Measurements from ENCODE around the gene SLC2A8.
A peak's percentile ranks its signal among the peaks of the same experiment; 100 is the strongest.

Gene SLC2A8

DNA sequence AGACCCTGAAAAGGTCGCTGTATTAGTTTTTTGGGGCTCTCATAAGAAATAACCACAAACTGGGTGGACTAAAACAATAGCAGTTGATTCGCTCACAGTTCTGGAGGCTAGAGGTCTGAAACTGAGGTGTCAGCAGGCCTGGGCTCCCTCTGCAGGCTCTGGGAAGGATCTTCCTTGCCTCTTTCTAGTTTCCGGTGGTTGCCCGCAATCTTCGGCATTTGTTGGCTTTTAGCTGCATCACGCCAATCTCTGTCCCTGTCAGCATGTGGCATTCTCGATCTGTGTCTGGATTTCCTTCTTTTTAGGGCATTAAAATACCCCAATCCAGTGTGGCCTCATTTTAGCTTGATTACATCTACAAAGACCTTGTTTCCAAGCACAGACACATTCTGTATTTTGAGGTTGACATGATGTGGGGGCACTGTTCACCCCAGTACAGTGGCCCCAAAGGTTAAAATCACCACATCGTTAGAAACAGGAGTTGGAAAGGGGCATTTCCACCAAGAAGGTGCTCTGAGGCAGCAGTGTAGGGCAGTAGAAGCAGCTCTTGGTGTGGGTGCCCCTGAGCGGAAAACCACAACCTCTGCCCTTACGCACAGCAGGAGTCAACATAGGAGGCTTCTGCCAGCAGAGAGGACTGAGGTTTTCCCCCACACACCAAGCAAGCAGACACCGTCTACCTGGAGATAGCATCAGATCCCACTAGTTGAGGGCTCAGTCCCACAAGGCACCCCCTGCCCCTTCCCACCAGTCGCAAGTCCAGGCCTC lies 40.7 kb downstream of the SLC2A8 start:
- DNase-seq (ENCODE audit: low read depth in 2 of 2) = no peak

- no peak for DNase-seq (ENCODE audit: low read depth in 2 of 2)
Observed at GRCh38 chr9:127438394-127438793, 41.4 kb downstream of the SLC2A8 start.

- DNase-seq (ENCODE audit: low read depth in 2 of 2) = no peak
Observed at GRCh38 chr9:127444283-127444920, 47.4 kb downstream of the SLC2A8 start.

- DNase-seq (ENCODE audit: low read depth in 2 of 2) = no peak
Observed at GRCh38 chr9:127444921-127445850, 48.2 kb downstream of the SLC2A8 start.

DNA sequence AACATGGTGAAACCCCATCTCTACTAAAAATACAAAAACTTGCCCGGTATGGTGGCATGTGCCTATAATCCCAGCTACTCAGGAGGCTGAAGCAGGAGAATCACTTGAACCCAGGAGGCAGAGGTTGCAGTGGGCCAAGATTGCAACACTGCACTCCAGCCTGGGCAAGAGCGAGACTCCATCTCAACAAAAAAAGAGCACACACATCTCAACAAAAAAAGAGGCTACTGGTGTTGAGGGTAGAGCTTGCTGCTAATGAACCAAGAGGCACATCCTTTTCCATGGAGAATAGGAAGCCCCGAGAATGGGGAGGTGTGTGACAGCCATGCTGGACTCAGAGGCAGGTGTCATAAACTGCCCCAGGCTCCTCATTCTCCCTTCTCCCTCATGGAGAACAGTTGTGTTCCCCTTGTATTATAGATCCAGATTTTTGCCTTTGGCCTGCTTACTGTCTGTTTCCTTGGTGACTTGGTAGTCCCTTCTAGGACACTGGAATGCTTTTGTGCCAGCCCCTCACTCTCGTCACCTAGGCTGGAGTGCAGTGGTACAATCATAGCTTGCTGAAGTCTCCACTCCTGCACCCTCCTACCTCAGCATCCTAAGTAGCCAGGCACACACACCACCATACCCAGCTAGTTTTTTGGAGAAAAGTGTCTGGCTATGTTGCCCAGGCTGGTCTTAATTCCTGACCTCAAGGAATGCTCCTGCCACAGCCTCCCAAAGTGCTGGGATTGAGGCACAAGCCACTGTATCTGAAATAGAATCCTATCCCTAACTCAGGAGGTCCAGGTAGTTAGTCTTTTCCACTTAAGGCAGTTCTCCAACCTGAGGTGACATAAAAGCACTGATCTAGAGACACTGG lies 49.1 kb downstream of the SLC2A8 start:
- DNase-seq (ENCODE audit: low read depth in 2 of 2) = no peak

GRCh38 chr9:127446713-127447415 lies 49.9 kb downstream of the SLC2A8 start:
- DNase-seq (ENCODE audit: low read depth in 2 of 2) = no peak

- no peak for DNase-seq (ENCODE audit: low read depth in 2 of 2)
Observed at GRCh38 chr9:127447416-127448111, 50.6 kb downstream of the SLC2A8 start.

DNA sequence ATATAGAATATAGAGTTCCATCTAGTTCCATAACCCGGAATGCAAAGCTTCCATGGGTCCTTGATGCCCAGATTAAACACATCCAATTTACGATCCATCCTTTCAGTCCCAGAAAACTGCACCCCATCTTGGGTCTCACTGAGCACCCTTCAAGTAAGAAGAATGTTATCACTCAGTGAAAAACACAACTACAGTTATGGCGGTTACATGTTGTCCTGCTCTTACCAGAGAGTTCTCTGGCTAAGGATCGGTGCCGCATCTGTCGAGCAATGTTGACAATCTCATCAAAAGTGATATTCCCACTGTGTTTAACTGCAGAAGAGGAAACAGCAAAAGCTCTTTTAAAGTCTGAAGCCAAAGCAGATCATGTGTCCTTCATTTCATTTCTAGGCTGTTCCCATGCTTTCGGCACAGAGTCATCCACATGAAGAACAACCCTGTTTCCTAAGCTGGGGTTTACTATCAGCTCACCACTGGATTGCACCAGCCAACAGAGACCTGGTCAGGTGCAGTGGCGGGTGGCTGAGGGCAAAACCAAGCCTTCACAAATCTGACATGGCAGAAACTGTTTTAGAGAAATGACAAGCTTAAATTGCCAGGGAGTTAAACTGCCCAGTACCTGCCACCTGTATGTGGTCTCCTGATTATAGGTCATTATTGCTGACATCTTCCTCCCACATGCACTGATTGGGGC lies 51.3 kb downstream of the SLC2A8 start:
- DNase-seq (ENCODE audit: low read depth in 2 of 2) = no peak

DNA sequence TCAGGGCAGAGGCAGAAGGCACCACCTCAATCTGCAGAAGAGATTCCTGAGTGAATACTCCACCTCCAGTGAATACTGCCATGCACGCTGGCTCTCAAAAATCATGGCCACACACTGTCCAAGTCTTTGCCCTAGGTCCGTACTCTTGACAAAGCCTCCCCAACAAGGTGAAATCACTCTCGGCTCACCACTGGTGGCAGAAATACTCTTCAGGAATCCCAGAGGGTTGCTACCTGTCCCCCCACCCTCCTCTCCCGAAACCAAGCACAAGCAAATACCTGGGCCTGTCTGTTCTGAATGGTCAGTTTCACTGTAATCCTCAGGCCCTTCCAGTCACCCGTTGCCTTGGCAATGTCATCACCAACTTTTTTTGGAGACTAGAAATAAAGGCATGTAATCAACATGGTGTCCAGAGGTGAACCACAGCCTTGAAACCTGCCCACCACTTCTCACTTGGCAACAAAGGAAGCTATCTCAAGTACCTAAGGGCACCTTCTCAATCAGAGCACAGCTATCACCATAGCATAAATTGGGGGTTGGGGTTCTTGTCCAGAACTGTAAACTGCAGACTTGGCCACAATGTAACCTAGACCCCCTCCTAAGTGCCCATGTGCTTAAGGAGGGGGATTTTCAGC lies 52.5 kb downstream of the SLC2A8 start:
- DNase-seq (ENCODE audit: low read depth in 2 of 2) = no peak

DNA sequence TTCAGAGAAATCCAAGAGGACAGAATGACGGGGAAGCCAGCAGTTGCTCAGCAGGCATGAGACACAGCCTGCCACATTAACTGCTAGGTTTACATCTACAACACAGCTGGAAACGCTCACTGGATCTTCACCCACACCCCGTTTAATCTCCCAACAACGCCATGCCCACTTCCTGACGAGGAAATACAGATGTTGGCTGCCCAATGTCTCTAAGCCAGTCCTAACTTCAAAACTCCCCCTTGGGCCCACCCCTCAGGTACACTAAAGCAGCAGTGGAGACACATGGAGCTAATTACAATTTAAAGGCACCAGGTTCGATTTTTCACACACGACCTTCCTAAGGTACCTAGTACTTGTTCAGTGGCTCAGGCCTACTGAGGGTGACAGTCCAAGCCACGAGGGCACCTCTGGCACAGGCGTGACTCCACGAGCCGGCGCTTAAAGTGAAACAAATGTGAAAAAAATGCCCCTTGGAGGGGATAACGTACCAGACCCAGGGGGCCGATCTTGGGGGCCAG lies 53.3 kb downstream of the SLC2A8 start:
- no peak for DNase-seq (ENCODE audit: low read depth in 2 of 2)

- peak; percentile 96 to 99 for DNase-seq (ENCODE audit: low read depth in 2 of 2)
Observed at GRCh38 chr9:127450830-127451607, 54.0 kb downstream of the SLC2A8 start, which contains the start of the genes LRSAM1 and RPL12. TSS of gene LRSAM1 (plus strand) at chr9:127451510. CDS start at chr9:127454528, 3,018 bp downstream. TSS of gene RPL12 (minus strand) at chr9:127451406. CDS start at chr9:127451317, 89 bp downstream.

DNA sequence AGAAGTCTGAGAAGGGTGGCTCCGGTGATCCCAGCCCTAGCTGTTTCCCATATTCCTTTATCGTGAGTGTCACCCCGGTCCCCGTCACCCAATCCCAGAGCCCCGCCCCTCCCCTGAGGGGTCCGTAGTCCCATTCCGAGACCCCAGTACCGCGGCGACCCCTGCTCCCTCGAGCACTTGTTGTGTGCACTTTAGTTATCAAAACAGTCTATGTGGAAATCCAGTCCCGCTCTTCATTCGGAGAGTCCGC lies 54.6 kb downstream of the SLC2A8 start:
- DNase-seq (ENCODE audit: low read depth in 2 of 2) = no peak

- no peak for DNase-seq (ENCODE audit: low read depth in 2 of 2)
Observed at GRCh38 chr9:127451858-127452656, 55.1 kb downstream of the SLC2A8 start.

DNA sequence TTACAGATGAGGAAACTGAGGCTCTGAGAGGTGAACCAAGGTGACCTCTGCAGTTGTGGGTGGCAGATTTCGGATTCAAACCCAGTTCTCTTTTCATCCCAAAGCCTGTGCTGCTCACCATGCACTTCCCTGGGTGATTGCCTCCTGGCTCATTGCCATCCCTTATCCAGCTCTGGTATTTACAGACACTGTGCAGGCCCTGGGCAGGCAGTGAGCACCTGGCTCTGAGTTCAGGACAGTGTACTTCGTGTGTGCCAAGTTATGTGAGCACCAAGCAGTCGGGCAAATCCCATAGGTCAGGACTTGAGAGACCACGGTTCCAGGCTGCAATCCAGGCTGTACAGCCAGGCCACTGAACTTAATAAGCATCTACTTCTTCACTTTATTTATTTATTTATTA lies 55.7 kb downstream of the SLC2A8 start:
- no peak for DNase-seq (ENCODE audit: low read depth in 2 of 2)

GRCh38 chr9:127455324-127455992 lies 58.5 kb downstream of the SLC2A8 start:
- DNase-seq (ENCODE audit: low read depth in 2 of 2) = no peak

DNA sequence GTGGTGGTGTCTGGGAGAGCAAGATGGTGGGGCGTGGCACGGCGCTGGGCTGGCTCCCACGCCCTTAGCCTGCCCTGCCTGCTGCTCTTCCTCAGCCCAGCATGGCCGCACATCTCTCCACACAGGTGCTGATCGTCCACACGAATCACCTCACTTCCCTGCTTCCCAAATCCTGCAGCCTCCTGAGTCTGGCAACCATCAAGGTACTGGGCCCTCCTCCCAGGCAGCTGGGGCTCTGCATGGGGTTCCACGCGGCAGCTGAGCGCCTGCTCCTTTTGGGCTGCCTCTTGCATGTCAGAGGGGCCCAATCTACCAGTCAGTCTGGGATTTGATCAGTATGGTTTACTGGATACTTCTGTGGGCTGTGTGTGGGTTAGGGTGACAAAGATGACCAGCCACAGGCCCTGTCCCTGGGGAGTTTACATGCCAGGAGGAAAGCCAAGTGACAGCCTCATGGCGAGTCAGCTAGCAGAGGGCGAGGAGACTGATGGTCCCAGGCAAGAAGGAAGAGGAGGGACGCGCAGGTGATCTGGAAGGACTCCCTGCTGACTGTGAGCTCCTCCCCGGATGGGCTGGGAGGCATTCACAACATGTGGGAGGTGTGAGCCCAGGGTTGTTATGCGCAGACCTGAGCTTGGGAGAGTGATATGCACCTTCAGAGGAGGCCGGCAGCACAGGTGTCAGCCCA lies 60.4 kb downstream of the SLC2A8 start:
- no peak for DNase-seq (ENCODE audit: low read depth in 2 of 2)
